Dermis blood vessel endothelial cell (primary cell): Measurements from ENCODE around the gene ARHGAP22. TPM values are rescaled to one million over a fixed set of nuclear protein-coding genes. Genes with fewer than 3 reads are reported as not detected.
"Not testable (repeated sequence)": the region's sequence is repeated elsewhere in the genome, so short reads cannot be mapped to it uniquely, and the experiment has no call there.

Source experiments
- DNase-seq: peaks from one replicate; pipeline ENCODE4 v3.0.0; 2010
- total RNA-seq: library from RNA; depleted of rRNA; stranded (reverse); fragments of >200 nt; gene quantifications from 2 replicates; pipeline ENCODE4 v1.2.3, GENCODE V29; 2014

Gene ARHGAP22, protein sequence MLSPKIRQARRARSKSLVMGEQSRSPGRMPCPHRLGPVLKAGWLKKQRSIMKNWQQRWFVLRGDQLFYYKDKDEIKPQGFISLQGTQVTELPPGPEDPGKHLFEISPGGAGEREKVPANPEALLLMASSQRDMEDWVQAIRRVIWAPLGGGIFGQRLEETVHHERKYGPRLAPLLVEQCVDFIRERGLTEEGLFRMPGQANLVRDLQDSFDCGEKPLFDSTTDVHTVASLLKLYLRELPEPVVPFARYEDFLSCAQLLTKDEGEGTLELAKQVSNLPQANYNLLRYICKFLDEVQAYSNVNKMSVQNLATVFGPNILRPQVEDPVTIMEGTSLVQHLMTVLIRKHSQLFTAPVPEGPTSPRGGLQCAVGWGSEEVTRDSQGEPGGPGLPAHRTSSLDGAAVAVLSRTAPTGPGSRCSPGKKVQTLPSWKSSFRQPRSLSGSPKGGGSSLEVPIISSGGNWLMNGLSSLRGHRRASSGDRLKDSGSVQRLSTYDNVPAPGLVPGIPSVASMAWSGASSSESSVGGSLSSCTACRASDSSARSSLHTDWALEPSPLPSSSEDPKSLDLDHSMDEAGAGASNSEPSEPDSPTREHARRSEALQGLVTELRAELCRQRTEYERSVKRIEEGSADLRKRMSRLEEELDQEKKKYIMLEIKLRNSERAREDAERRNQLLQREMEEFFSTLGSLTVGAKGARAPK
- 8.3 and 19.0 TPM in 2 replicates for total RNA-seq

DNA sequence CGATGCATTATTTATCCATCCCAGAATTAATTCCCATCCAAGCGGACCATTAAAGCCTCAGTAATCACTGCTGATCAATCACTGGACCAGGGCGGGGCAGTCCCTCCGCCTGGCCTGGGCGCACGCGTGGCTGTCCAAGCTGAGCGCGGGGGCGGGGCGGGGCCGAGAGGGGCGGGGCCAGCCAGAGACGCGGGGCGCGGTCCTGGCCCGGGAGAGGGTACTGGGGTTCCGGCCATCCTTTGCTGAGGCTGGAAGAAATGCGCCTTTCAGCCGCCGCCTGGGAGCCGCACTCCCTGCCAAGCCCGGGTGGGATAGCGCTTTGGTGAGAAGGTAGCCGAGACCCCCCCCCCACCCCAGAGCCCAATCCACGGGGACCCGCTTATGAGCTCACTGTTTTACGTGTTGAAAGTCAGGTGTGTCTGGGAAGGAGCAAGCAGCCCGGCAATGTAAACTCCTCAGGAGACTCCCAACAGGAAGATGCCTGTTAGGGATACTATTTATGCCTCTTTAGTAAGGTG is at the start of gene ARHGAP22:
TSS of gene ARHGAP22 (minus strand) at position 83 of the 518 bp plus-strand sequence. CDS start 277 bp downstream, outside the sequence.
- peak; percentile 65 for DNase-seq

DNA sequence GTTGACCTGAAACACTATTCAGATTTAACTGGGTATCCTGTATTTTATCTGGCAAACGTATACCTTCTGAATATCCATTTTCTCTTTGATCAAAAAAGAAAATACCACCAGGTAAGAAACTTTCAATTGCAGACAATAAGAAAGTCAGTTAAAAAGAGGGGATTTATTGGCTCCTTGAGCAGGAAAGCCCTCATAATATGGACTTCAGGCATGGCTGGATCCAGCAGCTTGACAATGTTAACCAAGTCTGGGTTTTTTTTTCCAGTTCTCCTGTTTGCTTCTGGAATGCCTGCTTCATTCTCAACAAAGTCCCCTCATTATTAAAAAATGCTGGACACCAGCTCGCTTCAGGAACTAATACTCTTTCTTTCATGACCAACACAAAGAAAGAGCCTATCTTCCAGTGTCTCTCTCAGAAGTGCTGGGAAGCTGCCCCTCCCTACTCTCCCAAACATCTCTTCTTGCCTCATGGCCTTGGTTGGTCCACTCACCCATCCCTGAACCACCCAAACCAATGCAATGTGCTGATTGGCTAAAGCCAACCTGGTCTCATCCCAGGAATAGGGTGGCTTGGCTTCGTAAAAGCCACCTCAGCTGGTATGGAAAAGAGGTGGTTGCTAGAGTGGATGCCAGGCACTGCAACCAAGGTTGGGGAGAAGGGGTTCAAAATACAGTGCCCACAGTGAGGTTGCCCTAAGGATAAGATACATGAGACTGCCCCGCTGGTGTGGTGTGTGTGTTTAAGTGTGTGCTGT is 49.2 kb upstream of the ARHGAP22 start:
- no peak for DNase-seq

DNA sequence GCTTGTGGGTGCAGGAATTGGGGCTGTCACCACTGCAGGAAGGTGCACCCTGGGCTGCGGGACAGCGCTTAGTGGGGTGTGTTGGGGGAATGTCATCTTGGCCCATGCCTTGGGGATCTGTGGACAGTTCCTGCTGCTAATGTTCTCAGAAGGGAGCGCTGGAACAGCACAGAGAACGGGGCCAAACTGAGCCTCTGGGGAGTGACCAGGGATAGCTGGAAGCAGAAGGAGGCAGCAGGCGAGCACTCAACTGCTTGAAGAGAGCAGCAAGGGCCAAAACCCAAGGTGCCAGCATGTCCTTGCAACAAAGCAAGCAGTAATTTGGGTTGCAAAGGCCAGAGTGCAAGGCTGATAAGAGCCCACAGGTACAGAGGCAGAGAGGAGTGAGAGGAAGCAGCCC is 48.5 kb upstream of the ARHGAP22 start:
- no peak for DNase-seq

DNA sequence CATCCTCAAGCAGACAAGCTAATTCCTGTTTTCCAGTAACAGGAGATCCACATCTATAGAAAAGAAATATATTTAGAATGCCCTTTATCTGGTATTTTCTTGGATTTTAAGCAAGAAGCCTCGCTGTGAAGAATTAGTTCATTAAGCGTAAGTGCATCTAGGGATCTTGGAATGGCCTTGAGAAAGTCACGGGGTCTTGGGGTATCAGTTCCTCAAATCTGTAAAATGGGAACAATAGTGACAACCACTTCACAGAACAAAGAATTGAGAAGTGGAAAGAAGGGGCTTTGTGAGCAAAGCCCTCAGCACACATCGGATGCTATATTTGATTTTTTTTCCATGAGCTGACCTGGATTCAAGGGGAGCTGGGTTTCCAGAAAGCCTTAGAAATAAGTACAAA is 47.5 kb upstream of the ARHGAP22 start:
- no peak for DNase-seq

DNA sequence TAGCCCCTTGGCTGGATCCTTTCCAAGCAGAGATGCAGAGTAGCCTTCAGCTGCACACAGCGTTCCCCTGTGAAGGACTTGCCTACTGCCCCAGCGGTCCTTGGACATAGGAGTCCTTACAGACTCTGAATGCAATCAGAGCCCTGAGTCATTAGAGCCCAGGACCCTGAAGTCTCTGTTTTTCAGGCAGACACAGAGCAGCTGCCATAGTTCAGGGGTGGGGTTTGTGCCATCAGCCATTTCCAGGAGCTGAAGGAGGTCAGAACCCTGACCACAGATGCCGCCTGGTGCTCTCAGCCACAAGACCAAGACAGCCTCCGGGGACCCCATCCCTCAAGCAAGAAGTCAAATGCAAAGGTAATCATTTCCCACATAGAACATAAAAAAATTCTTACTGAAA is 47.0 kb upstream of the ARHGAP22 start:
- DNase-seq = no peak

DNA sequence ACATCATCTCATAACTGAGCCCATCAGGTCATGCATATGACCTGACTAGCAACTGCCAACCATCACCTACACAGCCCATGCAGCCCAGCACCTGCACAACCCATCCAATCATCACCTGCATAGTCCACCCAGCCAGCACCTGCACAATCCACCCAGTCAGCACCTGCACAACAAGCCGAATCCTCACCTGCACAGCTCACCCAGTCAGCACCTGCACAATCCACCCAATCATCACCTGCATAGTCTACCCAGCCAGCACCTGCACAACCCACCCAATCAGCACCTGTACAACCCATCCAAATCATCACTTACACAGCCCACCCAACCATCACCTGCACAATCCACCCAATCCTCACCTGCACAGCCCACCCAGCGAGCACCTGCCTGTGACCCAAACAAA is 46.4 kb upstream of the ARHGAP22 start:
- DNase-seq = no peak

DNA sequence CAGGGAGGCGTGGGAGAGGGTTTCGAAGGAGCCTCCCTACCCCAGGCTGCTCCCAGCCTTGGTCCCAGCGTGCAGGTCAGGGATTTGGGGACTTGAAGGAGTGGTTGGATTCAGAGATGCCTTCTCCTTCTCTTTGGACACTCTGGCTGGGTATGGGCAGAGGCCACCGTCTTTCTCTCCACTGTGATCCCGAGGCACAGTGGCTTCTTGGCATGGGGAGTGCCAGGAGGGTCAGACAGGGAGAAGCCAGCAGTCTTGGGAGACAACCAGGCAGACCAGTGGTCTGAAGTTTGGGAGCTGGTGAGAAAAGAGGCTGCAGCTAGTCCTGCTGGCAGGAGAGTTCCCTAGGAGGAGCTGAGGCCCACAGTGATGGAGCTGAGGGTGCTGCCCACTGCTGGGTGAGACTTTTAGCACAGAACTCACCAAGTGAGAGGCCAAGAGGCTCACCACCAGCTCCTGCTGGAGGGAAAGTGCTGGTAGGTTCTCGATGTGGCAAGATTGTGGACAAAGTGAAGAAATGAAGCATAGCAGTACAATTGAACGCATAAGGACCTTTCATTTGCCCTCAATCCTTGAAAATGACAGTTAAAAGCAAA is 44.6 kb upstream of the ARHGAP22 start:
- DNase-seq = no peak

DNA sequence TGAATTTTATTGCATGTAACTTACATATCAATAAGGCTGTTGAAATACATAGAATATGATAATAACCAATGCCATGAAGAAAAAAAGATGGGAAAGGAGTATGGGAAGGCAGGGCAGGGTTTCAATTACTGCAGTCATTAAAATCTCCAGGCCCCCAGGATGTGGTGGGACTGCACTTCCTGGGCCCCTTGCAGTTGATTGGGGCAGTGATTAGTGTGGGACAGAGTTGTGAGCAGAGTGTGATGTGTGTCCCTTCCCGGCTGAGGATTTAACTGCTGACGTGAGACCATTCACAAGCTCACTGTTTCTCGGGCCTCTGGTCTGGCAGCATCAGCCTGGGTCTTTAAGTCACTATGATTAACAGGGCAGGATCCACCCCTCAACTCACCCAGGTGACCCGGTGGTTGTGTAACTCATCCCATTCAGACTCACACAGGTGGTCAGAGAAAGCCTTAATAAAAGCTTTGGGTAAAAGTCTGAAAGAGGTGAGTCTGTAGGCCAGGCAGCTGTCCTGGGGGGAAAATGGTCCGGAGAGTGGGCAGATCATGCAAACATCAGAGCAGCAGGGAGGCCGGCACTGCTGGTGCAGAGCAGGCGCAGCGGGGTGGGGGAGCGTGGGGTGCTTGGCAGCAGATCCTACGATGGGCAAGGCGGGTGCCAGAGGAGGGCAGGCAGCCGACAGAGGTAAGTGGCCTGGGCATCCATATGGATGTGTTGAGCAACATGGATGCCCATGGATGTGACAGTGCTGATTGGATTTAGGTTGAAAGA is 43.5 kb upstream of the ARHGAP22 start:
- DNase-seq = no peak

DNA sequence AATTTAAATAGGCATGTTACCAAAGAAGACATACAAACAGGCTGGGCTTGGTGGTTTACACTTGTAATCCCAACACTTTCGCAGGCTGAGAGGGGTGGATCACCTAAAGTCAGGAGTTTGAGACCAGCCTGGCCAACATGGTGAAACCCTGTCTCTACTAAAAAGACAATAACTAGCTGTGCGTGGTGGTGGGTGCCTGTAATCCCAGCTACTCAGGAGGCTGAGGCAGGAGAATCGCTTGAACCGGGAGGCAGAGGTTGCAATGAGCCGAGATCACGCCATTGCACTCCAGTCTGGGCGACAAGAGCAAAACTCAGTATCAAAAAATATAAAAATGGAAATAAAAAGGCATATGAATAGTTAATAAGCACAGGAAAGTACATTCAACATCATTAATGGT is 42.2 kb upstream of the ARHGAP22 start:
- DNase-seq = not testable (repeated sequence)

DNA sequence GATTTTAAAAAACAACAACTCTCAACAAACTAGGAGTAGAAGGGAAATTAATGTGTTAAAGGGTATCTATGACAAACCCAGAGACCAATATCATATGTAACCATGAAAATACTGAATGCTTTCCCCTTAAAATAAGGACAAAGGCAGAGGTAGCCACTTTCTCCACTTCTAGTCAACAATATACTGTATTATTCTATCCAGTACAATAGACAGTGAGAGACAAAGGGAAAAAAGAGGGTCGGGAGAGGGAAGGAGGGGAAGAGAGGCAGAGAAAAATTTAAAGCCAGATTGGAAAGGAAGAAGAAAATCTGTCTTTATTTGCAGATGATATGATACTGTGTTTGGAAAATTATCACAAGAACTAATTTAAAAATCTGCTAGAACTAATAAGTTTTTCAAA is 40.7 kb upstream of the ARHGAP22 start:
- DNase-seq = no peak

DNA sequence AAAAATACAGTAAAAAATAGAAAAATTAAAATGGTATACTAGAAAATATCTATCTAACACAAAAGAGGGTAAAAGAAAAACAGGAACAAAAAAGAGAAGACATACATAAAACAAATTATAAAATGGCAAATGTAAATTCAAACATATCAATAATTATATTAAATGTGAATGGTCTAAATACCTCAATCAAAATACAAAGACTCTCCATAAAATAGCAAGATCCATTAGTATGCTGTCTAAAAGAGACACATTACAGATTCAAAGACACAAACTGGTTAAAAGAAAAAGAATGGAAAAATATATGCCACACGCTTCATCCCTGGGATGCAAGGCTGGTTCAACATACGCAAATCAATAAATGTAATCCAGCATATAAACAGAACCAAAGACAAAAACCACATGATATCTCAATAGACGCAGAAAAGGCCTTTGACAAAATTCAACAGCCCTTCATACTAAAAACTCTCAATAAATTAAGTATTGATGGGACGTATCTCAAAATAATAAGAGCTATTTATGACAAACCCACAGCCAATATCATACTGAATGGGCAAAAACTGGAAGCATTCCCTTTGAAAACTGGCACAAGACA is 36.3 kb upstream of the ARHGAP22 start:
- DNase-seq = not testable (repeated sequence)

DNA sequence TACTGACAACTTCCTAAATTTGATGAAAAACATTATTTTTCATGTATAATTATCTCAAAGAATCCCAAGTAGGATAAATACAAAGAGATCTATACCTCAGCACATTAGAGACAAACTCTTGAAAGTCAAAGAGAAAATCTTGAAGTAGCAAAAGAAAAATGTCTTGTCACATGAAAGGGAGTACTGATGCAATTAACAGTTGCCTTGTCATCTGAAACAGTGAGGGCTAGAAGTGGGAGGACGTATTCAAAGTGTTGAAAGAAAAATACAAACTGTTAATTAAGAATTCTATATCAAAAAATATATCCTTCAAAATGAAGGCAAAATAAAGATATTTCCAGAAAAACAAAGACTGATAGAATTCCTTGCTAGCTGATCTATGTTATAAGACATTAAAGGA is 35.5 kb upstream of the ARHGAP22 start:
- DNase-seq = no peak

DNA sequence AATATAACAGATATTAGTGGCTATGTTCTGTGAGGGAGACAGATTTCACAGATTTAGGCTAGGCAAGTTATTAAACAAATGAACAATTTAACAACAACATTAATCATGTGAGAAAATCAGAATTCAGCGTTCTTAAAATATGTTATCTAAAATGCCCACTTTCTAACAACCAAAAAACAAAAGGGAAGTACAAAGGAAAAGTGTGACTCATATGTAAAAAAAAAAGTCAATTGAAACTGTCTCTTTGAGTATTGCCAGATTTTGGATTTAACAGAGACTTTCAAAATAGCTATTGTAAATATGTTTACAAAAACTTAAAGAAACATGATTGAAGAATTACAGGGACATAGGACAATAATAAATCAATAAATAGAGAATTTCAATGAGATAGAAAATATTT is 34.8 kb upstream of the ARHGAP22 start:
- no peak for DNase-seq

DNA sequence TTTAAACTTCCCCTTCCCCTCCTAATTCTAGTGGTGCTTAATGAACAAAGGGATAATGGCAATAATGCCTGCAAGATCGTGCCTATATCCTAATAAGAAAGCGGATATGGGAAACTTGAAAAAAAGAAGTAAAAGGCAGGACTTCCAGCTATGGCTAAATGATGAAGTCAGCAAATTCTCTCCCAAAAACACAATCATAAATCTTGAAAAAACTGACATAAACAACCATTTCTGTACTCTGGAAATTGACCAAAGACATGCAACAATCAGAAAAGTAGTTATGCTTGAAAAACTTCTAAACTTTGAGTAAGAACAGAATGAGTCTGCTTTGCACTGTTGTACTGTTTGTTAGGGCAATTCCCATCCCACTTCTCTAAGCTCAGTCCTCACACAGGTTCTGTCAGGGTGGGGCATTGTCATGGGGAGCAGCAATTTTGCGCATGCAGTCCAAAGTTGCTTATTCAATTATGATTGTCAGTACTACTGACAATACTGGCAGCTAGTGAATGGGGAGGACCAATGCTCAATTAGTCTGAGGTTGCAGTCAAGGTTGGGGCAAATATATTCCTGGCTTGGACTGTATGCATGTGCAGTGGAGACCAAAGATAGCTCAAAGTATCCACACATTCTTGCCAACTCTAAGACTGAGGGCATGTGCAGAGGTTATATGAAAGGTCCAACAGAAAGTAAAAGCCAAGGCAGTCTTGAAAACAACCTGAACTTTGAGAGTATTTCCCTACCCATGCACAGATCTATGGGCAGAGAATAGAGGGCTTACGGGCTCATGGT is 34.1 kb upstream of the ARHGAP22 start:
- no peak for DNase-seq

DNA sequence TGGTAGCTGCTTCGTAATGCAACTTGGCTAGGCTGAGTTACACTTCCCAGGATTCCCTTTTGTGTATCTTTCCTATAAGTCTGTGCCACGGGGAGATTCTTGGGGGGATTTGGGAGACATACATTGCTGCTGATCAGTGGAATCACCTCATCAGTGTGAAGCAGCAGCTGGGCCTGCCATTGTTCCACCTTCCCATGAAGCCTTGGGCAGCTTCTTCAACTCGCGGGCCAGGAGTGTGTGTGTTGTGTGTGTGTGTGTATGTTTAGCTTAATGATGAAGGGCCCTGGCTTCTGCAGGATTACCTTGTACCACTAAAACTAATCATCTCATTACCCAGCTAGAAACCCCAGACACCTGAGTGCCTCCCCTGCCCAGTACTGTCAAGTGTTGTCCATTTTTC is 33.3 kb upstream of the ARHGAP22 start:
- no peak for DNase-seq

DNA sequence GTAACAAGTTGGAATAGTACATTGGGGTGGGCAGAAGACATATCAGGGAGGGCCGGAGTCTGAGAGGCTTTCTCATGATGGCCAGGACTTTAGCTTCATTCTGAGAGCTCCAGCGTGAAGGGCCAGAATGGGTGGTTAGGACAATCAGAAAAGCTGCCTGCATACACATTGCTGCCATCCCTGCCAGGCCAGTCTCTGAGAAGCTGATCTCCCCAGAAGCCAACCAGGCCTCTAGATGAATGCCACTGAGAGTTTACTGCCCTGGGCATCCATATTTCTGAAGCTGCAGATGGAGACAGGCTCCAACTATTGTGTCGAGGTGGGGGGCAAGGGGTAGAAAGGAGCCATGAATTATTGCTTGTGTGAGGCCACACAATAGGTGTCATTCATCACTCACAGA is 32.0 kb upstream of the ARHGAP22 start:
- DNase-seq = no peak

DNA sequence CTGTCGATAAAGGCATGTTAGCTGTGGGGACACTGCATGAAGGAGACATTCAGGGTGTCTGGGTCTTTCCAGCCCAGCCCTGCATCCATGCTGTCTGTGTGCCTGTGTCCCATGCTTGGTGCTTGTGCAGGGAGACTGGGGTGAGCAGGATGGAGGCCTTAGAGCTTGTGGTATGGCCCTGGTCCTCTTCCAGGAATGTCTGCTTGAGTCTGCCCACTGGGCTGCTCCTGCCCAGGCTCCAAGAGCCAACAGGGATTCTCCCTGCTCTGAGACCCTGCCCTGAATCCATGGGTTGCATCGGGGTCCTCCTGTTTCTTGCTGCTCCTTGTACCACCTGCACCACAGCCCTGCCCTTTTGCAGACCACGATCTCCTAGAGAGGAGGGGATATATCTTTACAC is 31.4 kb upstream of the ARHGAP22 start:
- no peak for DNase-seq

DNA sequence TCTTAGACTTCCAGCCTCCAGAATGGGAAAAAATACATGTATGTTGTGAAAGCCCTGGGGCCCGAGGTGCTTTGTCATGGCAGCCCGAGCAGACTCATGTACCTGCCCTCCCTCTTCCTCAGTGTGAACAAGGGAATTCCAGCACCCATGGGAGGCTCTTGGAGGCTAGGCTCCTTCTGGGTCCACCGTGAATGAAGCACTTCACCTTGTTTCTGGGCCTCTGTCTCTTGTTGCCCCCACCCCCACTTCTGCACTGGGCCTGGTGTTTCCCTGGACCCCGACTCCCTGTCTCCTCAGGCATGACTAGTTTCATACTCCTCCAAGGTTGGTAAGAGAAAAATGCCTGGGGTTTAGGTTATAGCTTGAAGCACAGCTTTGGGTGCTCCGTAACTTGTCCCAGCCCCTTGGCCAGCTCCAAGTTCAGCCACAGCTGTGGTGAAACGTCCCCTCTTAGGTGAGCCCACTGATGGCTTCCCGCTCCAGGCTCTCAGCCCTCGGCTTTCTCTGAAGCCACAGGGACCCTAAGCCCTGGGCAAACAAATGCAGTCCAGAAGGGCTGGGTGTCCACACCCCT is 30.2 kb upstream of the ARHGAP22 start:
- no peak for DNase-seq

DNA sequence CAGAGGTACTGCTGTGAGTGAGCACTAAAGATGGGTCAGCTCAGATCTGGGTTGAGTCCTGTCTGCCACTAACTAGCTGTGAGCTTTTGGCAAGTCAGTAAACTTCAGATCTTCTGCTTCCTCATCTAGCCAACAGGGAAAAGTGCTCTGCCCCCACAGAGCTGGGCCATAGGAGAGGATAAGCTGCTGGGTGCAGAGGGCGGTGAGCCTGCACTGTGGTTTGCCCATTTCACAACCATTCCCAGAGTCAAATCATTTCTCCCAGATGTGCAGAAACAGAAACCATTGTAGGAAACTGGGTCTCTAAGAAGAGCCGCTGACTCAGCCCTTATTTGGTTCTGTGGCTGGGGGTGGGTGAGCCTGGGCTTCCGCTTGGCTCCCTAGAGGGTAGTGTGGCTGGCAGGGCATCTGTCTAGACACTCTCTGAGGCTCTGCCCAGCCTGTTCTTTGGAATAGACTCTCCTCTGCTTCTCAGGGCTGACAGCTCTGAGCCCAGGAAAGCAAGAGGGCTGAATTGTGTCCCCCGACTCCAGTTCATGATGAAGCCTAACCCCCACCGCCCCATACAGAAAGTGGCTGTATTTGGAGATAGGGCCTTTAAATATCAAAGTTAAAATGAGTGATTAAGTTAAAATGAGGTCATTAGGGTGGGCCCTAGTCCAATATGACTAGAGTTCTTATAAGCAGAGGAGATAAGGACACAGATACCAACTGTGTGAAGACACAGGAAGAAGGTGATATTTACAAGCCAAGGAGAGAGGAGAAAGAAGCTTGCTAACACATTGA is 29.5 kb upstream of the ARHGAP22 start:
- no peak for DNase-seq
